ENCODE results near the gene GNPTAB.

- TF ChIP-seq CTCF (IDR thresholded peaks at IDR 0.05; ENCODE audit: borderline replicate concordance, extremely low read depth, low read length, poor library complexity, severe bottlenecking), result no peak
- no peak for TF ChIP-seq EZH2 (IDR thresholded peaks at IDR 0.05; ENCODE audit: borderline replicate concordance, low read depth, low read length, severe bottlenecking)
Measured at GRCh38 chr12:101719566-101719965, 111.2 kb downstream of the GNPTAB start.
